ENCODE data around the gene RCE1.

The RCE1 gene

GRCh38 chr11:66844496-66845142 is 1.4 kb downstream of the RCE1 start:
- no peak for DNase-seq (ENCODE audit: low read depth in 4 of 4, low spot score in 1 of 4)

- DNase-seq (ENCODE audit: low read depth in 4 of 4, low spot score in 1 of 4), result no peak
These were observed 2.1 kb downstream of the RCE1 start for GRCh38 chr11:66845143-66845875.

- DNase-seq (ENCODE audit: low read depth in 4 of 4, low spot score in 1 of 4), result no peak
These were observed 2.6 kb downstream of the RCE1 start for GRCh38 chr11:66845876-66846212.

- no peak for DNase-seq (ENCODE audit: low read depth in 4 of 4, low spot score in 1 of 4)
These were observed 3.4 kb downstream of the RCE1 start for GRCh38 chr11:66846671-66847091.

GRCh38 chr11:66847461-66848232 is 4.4 kb downstream of the RCE1 start:
- DNase-seq (ENCODE audit: low read depth in 4 of 4, low spot score in 1 of 4), result no peak

GRCh38 chr11:66848671-66849500 is 5.6 kb downstream of the RCE1 start:
- no peak for DNase-seq (ENCODE audit: low read depth in 4 of 4, low spot score in 1 of 4)

- no peak for DNase-seq (ENCODE audit: low read depth in 4 of 4, low spot score in 1 of 4)
These were observed 6.4 kb downstream of the RCE1 start for GRCh38 chr11:66849501-66850234.

GRCh38 chr11:66850235-66850587 is 7.0 kb downstream of the RCE1 start:
- no peak for DNase-seq (ENCODE audit: low read depth in 4 of 4, low spot score in 1 of 4)

- DNase-seq (ENCODE audit: low read depth in 4 of 4, low spot score in 1 of 4), result no peak
These were observed 7.5 kb downstream of the RCE1 start for GRCh38 chr11:66850588-66851238.

- DNase-seq (ENCODE audit: low read depth in 4 of 4, low spot score in 1 of 4), result no peak
These were observed 8.0 kb downstream of the RCE1 start for GRCh38 chr11:66851239-66851596.

GRCh38 chr11:66851698-66852465 is 8.6 kb downstream of the RCE1 start:
- DNase-seq (ENCODE audit: low read depth in 4 of 4, low spot score in 1 of 4), result no peak

GRCh38 chr11:66852466-66853241 is 9.4 kb downstream of the RCE1 start:
- no peak for DNase-seq (ENCODE audit: low read depth in 4 of 4, low spot score in 1 of 4)

GRCh38 chr11:66853242-66854229 is 10.3 kb downstream of the RCE1 start:
- DNase-seq (ENCODE audit: low read depth in 4 of 4, low spot score in 1 of 4), result no peak

- DNase-seq (ENCODE audit: low read depth in 4 of 4, low spot score in 1 of 4), result no peak
These were observed 11.0 kb downstream of the RCE1 start for GRCh38 chr11:66854231-66854661.

GRCh38 chr11:66854729-66855211 is 11.5 kb downstream of the RCE1 start:
- DNase-seq (ENCODE audit: low read depth in 4 of 4, low spot score in 1 of 4), result no peak

- DNase-seq (ENCODE audit: low read depth in 4 of 4, low spot score in 1 of 4), result peak; percentile 54 to 86 (median 67)
These were observed 12.6 kb downstream of the RCE1 start for GRCh38 chr11:66855574-66856495.

All from stimulated activated CD4-positive, alpha-beta T cell treated with anti-CD3 and anti-CD28 coated beads, Interleukin-1b, Interleukin-23, amount 100 ng/mL, for 24 hours (primary cell).